ENCODE data around the gene PDE12.
A peak's percentile ranks its signal among the peaks of the same experiment; 100 is the strongest.

PDE12 gene

DNA sequence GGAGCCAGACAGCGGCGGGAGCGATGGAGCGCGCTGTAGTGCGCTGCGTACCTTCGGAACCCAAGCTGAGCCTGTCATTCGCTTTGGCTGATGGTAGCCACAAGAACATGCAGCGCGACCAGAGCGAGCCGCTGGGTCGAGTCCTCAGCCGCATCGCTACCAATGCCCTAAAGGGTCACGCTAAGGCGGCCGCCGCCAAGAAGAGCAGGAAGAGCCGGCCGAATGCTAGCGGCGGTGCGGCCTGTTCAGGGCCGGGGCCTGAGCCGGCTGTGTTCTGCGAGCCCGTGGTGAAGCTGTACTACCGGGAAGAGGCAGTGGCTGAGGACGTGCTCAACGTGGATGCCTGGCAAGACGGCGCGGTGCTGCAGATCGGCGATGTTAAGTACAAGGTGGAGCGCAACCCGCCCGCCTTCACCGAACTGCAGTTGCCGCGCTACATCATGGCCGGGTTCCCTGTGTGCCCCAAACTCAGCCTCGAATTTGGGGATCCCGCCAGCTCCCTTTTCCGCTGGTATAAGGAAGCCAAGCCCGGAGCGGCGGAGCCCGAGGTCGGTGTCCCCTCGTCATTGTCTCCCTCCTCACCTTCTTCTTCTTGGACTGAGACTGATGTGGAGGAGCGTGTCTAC is 498 bp downstream of the PDE12 start:
- Histone ChIP-seq H3K27me3 (replicated peaks; ENCODE audit: control insufficient read depth, insufficient read depth, low read length) (no peaks in the 10 kb centered on the region), H3K9me3 (ENCODE audit: control insufficient read depth, low read length) (no peaks in the 10 kb centered on the region), H3K4me1 (ENCODE audit: control insufficient read depth, insufficient read depth, low read length) (peaks cover 33% of the 10 kb centered on the region), H3K4me3 (ENCODE audit: low read length) (peak overlapping the region; percentile 98), H3K9ac (ENCODE audit: low read length) (peak overlapping the region; percentile 93), H3K36me3 (ENCODE audit: control insufficient read depth, insufficient read depth, low read length, severe bottlenecking) (peaks cover 14% of the 10 kb centered on the region)
- peak; percentile 56 for DNase-seq (ENCODE audit: low read depth)

DNA sequence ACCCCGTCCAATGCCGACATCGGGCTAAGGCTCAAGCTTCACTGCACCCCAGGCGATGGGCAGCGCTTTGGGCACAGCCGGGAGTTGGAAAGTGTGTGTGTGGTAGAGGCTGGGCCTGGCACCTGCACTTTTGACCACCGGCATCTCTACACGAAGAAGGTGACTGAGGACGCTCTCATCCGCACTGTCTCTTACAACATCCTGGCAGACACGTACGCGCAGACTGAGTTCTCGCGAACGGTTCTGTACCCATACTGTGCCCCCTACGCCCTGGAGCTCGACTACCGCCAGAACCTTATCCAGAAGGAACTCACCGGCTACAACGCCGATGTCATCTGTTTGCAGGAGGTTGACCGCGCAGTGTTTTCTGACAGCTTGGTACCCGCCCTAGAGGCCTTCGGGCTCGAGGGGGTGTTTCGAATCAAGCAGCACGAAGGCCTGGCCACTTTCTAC is 1.0 kb downstream of the PDE12 start:
- H3K36me3 ChIP-seq (ENCODE audit: control insufficient read depth, insufficient read depth, low read length, severe bottlenecking): peaks cover 15% of the 10 kb centered on the region
- H3K4me3 ChIP-seq (ENCODE audit: low read length): peak overlapping the region; percentile 98
- peak; percentile 66 for DNase-seq (ENCODE audit: low read depth)
- H3K4me1 ChIP-seq (ENCODE audit: control insufficient read depth, insufficient read depth, low read length): peaks cover 34% of the 10 kb centered on the region
- H3K27me3 ChIP-seq (replicated peaks; ENCODE audit: control insufficient read depth, insufficient read depth, low read length): no peaks in the 10 kb centered on the region
- no peaks in the 10 kb centered on the region for H3K9me3 ChIP-seq (ENCODE audit: control insufficient read depth, low read length)
- H3K9ac ChIP-seq (ENCODE audit: low read length): peak overlapping the region; percentile 93

DNA sequence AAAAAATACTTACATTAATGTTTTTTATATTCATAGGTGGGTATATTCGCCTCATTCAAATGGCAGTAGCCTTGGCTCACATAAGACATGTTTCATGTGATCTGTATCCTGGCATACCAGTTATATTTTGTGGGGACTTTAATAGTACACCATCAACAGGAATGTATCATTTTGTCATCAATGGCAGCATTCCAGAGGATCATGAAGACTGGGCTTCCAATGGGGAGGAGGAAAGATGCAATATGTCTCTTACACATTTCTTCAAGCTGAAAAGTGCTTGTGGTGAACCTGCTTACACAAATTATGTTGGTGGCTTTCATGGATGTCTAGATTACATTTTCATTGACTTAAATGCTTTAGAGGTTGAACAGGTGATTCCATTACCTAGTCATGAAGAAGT is 3.5 kb downstream of the PDE12 start:
- Histone ChIP-seq H3K36me3 (ENCODE audit: control insufficient read depth, insufficient read depth, low read length, severe bottlenecking) (peaks cover 21% of the 10 kb centered on the region), H3K9me3 (ENCODE audit: control insufficient read depth, low read length) (no peaks in the 10 kb centered on the region), H3K9ac (ENCODE audit: low read length) (no peak overlapping the region), H3K4me1 (ENCODE audit: control insufficient read depth, insufficient read depth, low read length) (peaks cover 44% of the 10 kb centered on the region), H3K27me3 (replicated peaks; ENCODE audit: control insufficient read depth, insufficient read depth, low read length) (no peaks in the 10 kb centered on the region), H3K4me3 (ENCODE audit: low read length) (peak overlapping the region; percentile 20)
- DNase-seq (ENCODE audit: low read depth): peak; percentile 50

GRCh38 chr3:57569859-57570450 is 13.9 kb downstream of the PDE12 start:
- Histone ChIP-seq H3K9ac (ENCODE audit: low read length) (no peak overlapping the region), H3K27me3 (replicated peaks; ENCODE audit: control insufficient read depth, insufficient read depth, low read length) (no peaks in the 10 kb centered on the region), H3K9me3 (ENCODE audit: control insufficient read depth, low read length) (no peaks in the 10 kb centered on the region), H3K36me3 (ENCODE audit: control insufficient read depth, insufficient read depth, low read length, severe bottlenecking) (peaks cover 94% of the 10 kb centered on the region), H3K4me1 (ENCODE audit: control insufficient read depth, insufficient read depth, low read length) (peaks cover 9% of the 10 kb centered on the region), H3K4me3 (ENCODE audit: low read length) (no peak overlapping the region)
- no peak for DNase-seq (ENCODE audit: low read depth)

- peaks cover 95% of the 10 kb centered on the region for H3K36me3 ChIP-seq (ENCODE audit: control insufficient read depth, insufficient read depth, low read length, severe bottlenecking)
These were observed 14.8 kb downstream of the PDE12 start for GRCh38 chr3:57570878-57571277.

DNA sequence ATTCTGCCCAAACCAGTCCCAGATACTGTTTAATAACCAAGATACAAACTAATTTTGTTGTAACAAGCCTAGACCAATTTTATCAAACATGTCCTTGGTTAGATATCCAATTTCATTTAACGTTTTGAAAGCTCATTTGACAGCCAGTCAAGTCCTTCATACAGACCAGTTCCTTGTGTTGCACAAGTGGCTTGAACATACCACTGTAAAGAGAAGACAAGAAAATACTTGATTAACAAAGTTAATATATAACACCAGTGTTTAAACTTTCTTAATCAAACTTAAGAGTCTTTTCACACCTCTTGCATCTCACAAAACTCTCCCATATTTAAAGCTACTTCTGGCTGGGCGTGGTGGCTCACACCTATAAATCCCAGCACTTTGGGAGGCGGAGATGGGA is 16.0 kb downstream of the PDE12 start:
- H3K4me1 ChIP-seq (ENCODE audit: control insufficient read depth, insufficient read depth, low read length): peaks cover 27% of the 10 kb centered on the region
- H3K36me3 ChIP-seq (ENCODE audit: control insufficient read depth, insufficient read depth, low read length, severe bottlenecking): peaks cover 94% of the 10 kb centered on the region
- no peak overlapping the region for H3K9ac ChIP-seq (ENCODE audit: low read length)
- no peak overlapping the region for H3K4me3 ChIP-seq (ENCODE audit: low read length)
- no peak for DNase-seq (ENCODE audit: low read depth)
- no peaks in the 10 kb centered on the region for H3K9me3 ChIP-seq (ENCODE audit: control insufficient read depth, low read length)
- H3K27me3 ChIP-seq (replicated peaks; ENCODE audit: control insufficient read depth, insufficient read depth, low read length): no peaks in the 10 kb centered on the region

More at GRCh38 chr3:57570878-57571277, 14.8 kb downstream of the PDE12 start:
- Histone ChIP-seq H3K9ac (ENCODE audit: low read length) (no peak overlapping the region), H3K4me3 (ENCODE audit: low read length) (no peak overlapping the region), H3K27me3 (replicated peaks; ENCODE audit: control insufficient read depth, insufficient read depth, low read length) (no peaks in the 10 kb centered on the region), H3K9me3 (ENCODE audit: control insufficient read depth, low read length) (no peaks in the 10 kb centered on the region), H3K4me1 (ENCODE audit: control insufficient read depth, insufficient read depth, low read length) (peaks cover 15% of the 10 kb centered on the region)
- DNase-seq (ENCODE audit: low read depth): no peak

DNA sequence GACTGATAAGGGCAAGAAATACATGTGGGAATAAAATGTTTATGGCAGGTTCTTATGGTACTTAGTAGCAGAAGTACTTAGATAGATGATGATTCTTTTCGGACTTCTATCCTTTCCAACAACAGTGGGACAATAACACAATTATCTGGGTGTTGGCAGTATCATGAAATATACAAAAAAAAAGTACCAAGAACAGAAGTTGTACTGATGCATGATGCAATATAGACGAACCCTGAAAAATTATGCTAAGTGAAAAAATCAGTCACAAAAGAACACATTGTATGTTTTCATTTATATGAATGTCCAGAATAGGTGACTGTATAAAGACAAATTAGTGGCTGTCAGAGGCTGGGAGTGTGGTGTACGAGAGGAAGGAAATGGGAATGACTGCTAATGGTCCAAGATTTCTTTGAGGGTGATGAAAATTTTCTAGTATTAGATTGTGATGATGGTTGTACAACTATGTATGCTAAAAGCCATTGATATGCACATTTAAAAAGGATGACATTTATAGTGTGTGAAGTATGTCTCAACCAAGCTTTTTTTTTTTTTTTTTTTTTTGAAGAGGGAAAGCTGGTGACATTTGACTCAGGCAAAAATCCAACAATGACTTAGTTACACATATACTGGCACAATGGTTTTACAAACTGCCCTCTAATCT is 20.0 kb downstream of the PDE12 start:
- Histone ChIP-seq H3K9ac (ENCODE audit: low read length) (no peak overlapping the region), H3K36me3 (ENCODE audit: control insufficient read depth, insufficient read depth, low read length, severe bottlenecking) (peaks cover 94% of the 10 kb centered on the region), H3K27me3 (replicated peaks; ENCODE audit: control insufficient read depth, insufficient read depth, low read length) (no peaks in the 10 kb centered on the region), H3K4me1 (ENCODE audit: control insufficient read depth, insufficient read depth, low read length) (peaks cover 32% of the 10 kb centered on the region), H3K9me3 (ENCODE audit: control insufficient read depth, low read length) (no peaks in the 10 kb centered on the region), H3K4me3 (ENCODE audit: low read length) (no peak overlapping the region)
- no peak for DNase-seq (ENCODE audit: low read depth)

DNA sequence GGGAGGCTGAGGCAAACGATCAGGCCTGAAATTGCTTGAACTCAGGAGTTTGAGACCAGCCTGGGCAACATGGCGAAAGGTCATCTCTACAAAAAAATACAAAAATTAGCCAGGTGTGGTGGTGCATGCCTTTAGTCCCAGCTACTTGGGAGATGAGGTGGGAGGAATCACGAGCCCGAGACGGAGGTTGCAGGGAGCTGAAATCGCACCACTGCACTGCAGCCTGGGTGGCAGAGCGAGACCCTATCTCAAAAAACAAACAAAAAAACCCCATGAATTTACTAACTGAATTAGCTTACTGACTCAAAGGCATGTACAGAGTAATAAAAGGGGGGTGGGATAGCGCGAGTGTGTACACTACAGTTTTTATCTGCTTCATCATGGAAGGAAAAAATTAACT is 21.7 kb downstream of the PDE12 start:
- no peak for DNase-seq (ENCODE audit: low read depth)
- Histone ChIP-seq H3K4me3 (ENCODE audit: low read length) (no peak overlapping the region), H3K9me3 (ENCODE audit: control insufficient read depth, low read length) (no peaks in the 10 kb centered on the region), H3K36me3 (ENCODE audit: control insufficient read depth, insufficient read depth, low read length, severe bottlenecking) (peaks cover 95% of the 10 kb centered on the region), H3K4me1 (ENCODE audit: control insufficient read depth, insufficient read depth, low read length) (peaks cover 23% of the 10 kb centered on the region), H3K9ac (ENCODE audit: low read length) (no peak overlapping the region), H3K27me3 (replicated peaks; ENCODE audit: control insufficient read depth, insufficient read depth, low read length) (no peaks in the 10 kb centered on the region)

DNA sequence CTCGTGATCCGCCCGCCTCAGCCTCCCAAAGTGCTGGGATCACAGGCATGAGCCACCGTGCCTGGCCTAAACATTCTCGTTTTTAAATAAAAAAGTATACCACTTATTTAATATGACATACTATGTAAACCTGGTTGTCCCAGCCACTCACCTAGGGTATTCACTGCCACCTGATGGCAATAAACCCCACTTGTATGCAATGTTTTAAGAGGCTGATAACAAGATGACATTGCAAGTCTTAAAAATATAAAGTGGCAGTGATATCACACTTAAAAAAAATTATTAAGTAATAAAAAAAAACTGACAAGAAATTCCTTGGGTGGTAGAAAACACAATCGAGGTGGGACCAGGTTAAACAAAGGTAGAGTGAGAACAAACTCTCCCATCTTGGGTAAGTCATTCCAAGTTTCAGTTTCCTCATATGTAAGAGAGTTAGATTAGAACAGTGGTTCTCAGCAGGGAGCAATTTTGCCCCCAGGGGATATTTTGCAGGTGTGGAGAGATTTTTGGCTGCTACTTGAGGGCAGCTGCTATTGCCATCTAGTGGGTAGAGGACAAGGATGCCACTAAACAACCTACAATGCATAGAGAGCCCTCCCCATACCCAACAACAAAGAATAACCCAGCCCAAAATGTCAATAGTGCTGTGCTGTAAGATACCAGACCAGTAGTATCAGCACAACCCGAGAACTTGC is 26.5 kb downstream of the PDE12 start:
- H3K9me3 ChIP-seq (ENCODE audit: control insufficient read depth, low read length): no peaks in the 10 kb centered on the region
- DNase-seq (ENCODE audit: low read depth): no peak
- H3K36me3 ChIP-seq (ENCODE audit: control insufficient read depth, insufficient read depth, low read length, severe bottlenecking): peaks cover 72% of the 10 kb centered on the region
- no peak overlapping the region for H3K4me3 ChIP-seq (ENCODE audit: low read length)
- peaks cover 21% of the 10 kb centered on the region for H3K4me1 ChIP-seq (ENCODE audit: control insufficient read depth, insufficient read depth, low read length)
- H3K9ac ChIP-seq (ENCODE audit: low read length): no peak overlapping the region
- no peaks in the 10 kb centered on the region for H3K27me3 ChIP-seq (replicated peaks; ENCODE audit: control insufficient read depth, insufficient read depth, low read length)

- no peaks in the 10 kb centered on the region for H3K9me3 ChIP-seq (ENCODE audit: control insufficient read depth, low read length)
- H3K4me3 ChIP-seq (ENCODE audit: low read length): no peak overlapping the region
- no peak overlapping the region for H3K9ac ChIP-seq (ENCODE audit: low read length)
- H3K4me1 ChIP-seq (ENCODE audit: control insufficient read depth, insufficient read depth, low read length): peaks cover 28% of the 10 kb centered on the region
- no peak for DNase-seq (ENCODE audit: low read depth)
- H3K27me3 ChIP-seq (replicated peaks; ENCODE audit: control insufficient read depth, insufficient read depth, low read length): no peaks in the 10 kb centered on the region
- peaks cover 68% of the 10 kb centered on the region for H3K36me3 ChIP-seq (ENCODE audit: control insufficient read depth, insufficient read depth, low read length, severe bottlenecking)
These were observed 27.5 kb downstream of the PDE12 start for GRCh38 chr3:57583544-57583943.

DNA sequence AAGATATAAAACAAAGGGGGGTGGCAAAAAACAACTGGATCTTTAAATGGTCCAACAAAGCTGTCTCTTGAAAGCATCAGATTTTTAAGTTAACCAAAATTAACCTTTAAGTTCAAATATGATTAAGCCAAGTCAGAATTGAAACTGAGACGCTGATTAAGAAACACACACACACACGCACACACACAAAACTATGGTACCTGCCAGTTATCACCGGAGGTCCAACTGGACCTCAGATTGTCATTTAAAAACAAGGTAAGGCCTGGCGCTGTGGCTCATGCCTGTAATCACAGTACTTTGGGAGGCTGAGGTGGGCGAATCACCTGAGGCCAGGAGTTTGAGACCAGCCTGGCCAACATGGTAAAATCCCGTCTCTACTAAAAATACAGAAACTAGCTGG is 30.7 kb downstream of the PDE12 start:
- Histone ChIP-seq H3K36me3 (ENCODE audit: control insufficient read depth, insufficient read depth, low read length, severe bottlenecking) (peaks cover 43% of the 10 kb centered on the region), H3K9me3 (ENCODE audit: control insufficient read depth, low read length) (no peaks in the 10 kb centered on the region), H3K4me1 (ENCODE audit: control insufficient read depth, insufficient read depth, low read length) (peaks cover 34% of the 10 kb centered on the region), H3K9ac (ENCODE audit: low read length) (no peak overlapping the region), H3K27me3 (replicated peaks; ENCODE audit: control insufficient read depth, insufficient read depth, low read length) (no peaks in the 10 kb centered on the region), H3K4me3 (ENCODE audit: low read length) (no peak overlapping the region)
- DNase-seq (ENCODE audit: low read depth): no peak

Data from adipocyte (in vitro differentiated cells).